GM19328 (cell line): ENCODE measurements around the gene HNRNPD.
"Not testable (repeated sequence)": the region's sequence is repeated elsewhere in the genome, so short reads cannot be mapped to it uniquely, and the experiment has no call there.

Experiments
- ATAC-seq: cut with Tn5 transposase; IDR thresholded peaks from one replicate; pipeline ENCODE4 v1.9.1; 2021; ENCODE audit warnings: mild to moderate bottlenecking, moderate library complexity; ENCODE audit not compliant: unreplicated experiment

HNRNPD gene, protein sequence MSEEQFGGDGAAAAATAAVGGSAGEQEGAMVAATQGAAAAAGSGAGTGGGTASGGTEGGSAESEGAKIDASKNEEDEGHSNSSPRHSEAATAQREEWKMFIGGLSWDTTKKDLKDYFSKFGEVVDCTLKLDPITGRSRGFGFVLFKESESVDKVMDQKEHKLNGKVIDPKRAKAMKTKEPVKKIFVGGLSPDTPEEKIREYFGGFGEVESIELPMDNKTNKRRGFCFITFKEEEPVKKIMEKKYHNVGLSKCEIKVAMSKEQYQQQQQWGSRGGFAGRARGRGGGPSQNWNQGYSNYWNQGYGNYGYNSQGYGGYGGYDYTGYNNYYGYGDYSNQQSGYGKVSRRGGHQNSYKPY

GRCh38 chr4:82373816-82374625, at the start of gene HNRNPD:
TSS of gene HNRNPD (minus strand) at chr4:82373991. CDS start at chr4:82373678, 313 bp downstream.
- ATAC-seq, result peak; percentile 95

GRCh38 chr4:82422616-82423015, 48.8 kb upstream of the HNRNPD start:
- no peak for ATAC-seq

GRCh38 chr4:82421796-82422560, 48.2 kb upstream of the HNRNPD start:
- ATAC-seq, result no peak

DNA sequence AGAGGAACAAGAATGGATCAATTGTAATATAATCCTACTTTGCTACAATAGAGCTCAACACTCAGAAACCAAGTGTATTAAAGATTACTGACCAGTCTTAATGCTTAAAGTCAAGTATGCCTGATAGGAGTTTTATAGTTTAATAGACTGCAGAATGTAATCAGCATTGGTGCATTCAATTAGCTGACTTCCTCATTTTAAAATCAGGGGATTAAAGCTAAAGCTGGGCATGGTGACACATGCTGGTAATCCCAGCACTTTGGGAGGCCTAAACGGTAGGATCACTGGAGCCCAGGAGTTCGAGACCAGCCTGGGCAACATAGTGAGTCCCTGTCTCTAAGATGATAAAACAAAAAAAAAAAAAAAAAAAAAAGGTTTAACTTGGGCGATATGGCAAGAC, 45.7 kb upstream of the HNRNPD start:
- ATAC-seq, result no peak

DNA sequence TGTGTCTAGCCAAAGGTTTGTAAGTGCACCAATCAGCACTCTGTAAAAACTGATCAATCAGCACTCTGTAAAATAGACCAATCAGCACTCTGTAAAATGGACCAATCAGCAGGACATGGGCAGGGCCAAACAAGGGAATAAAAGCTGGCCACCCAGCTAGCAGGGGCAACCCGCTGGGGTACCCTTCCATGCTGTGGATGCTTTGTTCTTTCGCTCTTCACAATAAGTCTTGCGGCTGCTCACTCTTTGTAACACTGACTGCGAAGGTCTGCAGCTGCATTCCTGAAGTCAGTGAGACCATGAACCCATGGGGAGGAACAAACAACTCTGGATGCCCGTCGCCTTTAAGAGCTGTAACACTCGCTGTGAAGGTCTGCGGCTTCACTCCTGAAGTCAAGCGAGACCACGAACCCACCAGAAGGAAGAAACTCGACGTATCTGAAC, 42.2 kb upstream of the HNRNPD start:
- no peak for ATAC-seq

DNA sequence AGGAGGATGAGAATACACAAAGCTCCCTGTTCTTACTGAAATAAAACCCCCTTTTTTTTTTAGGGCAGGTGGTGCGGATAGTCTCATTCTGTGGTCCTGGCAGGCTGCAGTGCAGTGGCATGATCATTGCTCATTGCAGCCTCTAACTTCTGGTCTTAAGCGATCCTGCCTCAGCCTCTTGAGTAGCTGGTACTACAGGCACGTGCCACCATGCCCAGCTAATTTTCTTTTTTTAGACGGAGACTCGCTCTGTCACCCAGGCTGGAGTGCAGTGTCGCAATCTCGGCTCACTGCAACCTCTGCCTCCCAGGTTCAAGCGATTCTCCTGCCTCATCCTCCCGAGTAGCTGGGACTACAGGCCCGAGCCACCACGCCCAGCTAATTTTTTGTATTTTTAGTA, 41.3 kb upstream of the HNRNPD start:
- not testable (repeated sequence) for ATAC-seq

GRCh38 chr4:82403725-82404124, 29.9 kb upstream of the HNRNPD start:
- ATAC-seq, result no peak

DNA sequence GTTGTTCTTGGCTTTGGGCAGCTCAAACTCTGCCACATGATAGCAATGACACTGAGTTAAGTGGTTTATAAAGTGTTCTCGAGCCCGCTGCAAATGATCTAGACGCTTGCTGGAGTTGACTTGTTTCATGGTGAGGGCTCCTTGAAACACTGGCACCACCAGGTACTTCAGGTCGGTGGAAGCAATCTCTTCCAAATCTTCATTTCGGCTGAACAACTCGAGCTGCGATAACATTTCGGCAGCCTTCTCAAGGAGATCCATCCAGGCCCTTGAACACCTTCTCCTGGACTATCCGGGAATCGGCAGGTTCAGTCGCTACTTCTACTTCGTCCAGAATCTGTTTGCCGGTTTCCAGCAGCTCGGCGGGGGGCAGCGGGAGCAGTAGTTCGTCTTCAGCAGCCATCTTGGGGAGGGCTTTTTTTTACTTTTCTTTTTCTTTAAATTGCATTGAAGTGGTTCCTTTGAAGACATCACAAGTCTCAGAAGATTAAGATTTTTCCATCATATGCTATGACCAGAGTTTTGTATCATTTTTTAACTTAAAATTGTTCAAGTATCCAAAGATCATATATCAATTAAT, 28.5 kb upstream of the HNRNPD start:
- ATAC-seq, result no peak

DNA sequence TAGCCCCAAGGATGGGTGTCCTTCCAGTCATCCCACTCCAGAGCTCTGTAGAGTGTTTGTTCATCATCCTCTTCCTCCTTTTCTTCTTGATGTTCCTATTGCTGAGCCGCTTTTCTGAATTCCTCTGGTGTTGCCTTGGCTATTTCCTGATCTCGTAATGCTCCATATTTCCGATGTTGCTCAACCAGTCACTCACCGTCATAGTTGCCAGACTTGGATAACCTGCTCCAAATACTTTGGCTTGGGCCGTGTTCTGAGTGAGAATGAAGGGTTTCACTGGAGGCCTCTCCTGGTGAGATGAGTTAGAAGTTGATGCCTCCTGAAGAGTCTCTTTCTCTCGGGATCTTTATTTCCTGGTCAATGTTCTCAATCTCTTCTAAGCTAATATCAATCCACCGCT, 27.8 kb upstream of the HNRNPD start:
- no peak for ATAC-seq

DNA sequence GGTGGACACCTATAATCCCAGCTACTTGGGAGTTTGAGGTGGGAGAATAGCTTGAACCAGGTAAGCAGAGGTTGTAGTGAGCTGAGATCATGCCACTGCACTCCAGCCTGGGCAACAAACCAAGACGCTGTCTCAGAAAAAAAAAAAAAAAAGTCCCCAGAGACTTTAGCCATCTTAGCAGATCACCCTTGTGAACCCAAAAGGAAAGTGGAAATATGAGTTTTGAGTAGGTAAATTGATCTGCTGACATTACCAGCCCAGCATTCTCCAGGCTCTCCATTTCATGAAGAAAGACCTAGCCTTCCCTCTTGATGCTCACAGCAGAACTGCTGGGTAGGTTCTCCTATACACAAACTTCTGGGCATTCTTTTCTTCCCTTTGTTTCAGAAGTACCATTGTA, 24.5 kb upstream of the HNRNPD start:
- no peak for ATAC-seq

DNA sequence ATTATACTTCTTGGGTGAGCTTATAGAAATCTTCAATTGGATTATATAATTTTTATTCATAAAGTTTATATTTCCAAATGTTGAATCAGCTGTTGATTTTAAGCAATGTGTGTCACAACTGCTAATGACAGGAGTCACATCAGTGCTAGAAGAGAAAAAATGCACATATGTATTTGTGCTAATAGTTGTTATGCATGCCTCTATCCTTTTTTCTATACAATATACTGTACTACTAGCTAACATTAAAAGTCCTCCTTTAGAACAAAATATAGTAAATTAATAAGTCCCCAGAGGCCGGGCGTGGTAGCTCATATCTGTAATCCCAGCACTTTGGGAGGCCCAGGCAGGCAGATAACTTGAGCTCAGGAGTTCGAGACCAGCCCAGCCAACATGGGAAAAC, 23.7 kb upstream of the HNRNPD start:
- ATAC-seq, result no peak

- ATAC-seq, result no peak
These were observed 21.1 kb upstream of the HNRNPD start for GRCh38 chr4:82394896-82395295.

DNA sequence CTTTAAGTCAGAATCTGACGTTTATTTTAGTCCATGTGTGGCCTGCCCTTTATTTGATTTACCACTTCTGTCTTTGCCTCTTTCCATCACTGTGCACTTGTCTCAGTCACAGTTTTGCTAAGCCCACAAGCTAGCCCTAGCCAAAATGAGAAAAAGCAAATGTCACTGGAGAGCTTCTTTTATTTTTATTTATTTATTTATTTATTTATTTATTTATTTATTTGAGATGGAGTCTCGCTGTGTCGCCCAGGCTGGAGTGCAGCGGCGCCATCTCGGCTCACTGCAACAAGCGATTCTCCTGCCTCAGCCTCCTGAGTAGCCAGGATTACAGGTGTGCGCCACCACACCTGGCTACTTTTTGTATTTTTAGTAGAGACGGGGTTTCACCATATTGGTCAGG, 16.3 kb upstream of the HNRNPD start:
- not testable (repeated sequence) for ATAC-seq

DNA sequence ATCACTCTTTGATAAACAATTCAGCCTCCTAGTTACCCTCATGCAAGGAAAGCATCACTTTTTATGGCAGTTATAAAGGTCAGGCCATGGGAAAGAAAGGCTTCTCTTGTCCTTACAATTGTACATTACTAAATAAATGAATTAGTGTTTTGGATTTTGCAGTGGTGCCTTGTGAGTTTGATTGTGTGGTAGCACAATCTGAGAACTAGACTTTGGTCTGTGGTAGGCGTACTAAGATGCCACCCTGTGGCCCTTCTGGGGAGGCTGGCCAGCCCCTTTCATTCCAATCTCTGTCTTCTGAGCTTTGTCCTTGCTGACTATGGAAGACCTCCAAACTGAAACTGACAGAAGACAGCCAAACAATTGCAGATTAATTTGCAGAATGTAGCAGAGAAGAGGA, 14.6 kb upstream of the HNRNPD start:
- no peak for ATAC-seq

- not testable (repeated sequence) for ATAC-seq
These were observed 12.5 kb upstream of the HNRNPD start for GRCh38 chr4:82386312-82386711.

DNA sequence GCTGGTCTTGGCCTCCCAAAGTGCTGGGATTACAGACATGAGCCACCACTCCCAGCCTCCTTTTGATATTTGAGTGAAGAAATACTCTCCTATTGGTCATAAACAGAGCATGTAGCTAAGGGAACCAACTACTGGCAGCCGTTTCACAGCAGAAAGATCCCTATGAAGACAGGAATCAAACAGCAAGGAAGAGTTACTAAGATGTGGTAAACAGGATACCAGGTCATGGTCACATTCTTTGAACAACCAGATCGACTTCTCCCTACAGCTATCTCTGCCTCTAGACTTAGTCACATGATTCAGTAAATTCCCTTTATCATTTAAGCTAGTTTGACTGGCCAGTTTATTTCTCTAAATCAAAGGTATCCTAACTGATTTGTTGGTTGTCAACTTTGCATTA, 9.0 kb upstream of the HNRNPD start:
- ATAC-seq, result no peak

GRCh38 chr4:82381661-82382296, 8.0 kb upstream of the HNRNPD start:
- ATAC-seq, result no peak

GRCh38 chr4:82381235-82381634, 7.4 kb upstream of the HNRNPD start:
- ATAC-seq, result no peak

- ATAC-seq, result no peak
These were observed 7.0 kb upstream of the HNRNPD start for GRCh38 chr4:82380831-82381230.

DNA sequence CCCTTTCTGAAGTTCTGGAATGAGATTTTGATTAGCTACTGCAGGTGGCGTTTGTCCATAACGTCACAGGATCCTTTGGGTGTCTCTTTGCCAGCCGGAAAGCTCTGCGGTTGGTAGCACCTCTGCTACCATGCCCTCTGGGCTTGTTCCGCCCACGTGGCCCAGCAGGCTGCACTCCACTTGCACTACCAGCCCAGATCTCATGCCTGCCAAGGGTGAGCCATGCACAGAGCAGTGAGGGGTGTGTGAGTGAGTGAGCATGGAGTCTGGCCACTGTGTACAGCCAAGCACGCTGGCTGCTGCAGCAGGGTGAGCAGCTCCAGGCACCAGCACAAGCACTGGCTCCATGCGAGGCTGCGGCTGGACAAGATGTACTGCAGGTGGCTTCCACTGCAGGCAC, 6.6 kb upstream of the HNRNPD start:
- ATAC-seq, result no peak

DNA sequence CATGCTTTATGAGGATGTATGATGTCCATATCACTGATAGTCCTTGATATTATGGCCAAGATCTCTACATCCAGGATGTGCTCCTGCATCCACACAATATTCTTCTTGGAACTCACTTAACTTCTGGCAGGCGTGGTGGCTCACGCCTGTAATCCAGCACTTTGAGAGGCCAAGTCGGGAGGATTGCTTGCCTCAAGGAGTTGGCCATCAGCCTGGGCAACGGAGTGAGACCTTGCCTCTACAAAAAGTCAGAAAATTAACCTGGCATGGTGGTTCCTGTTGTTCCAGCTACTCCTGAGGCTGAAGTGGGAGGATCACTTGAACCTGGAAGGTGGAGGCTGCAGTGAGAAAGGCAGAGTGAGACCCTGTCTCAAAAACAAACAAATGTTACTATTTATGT, 2.3 kb upstream of the HNRNPD start:
- ATAC-seq, result no peak
